NCI-H2227 (cell line): Measurements from ENCODE around the gene ASIP.

Source experiments
- DNase-seq: peaks from one replicate; lab custom pipeline; 2025; ENCODE audit not compliant: unreplicated experiment; lab: John Stamatoyannopoulos, UW

ASIP gene

DNA sequence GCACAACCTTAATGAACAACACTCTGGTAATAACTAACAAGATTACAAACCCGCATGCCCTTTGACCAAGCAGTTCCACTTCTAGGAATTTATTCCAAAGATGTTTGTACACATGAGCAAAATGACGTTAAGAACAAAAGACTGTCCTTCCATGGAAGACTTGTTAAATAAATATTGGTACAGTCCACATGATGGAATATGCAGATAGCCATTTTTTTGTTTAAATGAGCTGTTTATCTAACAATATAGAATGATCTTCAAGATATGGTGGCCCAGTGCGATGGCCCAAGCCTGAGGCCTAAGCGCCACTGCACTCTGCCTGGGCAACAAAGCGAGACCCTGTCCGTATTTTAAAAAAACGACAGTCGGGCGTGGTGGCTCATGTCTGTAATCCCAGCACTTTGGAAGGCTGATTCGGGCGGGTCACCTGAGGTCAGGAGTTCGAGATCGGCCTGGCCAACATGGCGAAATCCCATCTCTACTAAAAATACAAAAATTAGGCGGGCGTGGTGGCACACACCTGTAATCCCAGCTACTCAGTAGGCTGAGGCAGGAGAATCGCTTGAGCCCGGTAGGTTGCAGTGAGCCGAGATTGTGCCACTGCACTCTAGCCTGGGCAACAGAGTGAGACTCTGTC is 69.4 kb downstream of the ASIP start:
- no peak for DNase-seq

DNA sequence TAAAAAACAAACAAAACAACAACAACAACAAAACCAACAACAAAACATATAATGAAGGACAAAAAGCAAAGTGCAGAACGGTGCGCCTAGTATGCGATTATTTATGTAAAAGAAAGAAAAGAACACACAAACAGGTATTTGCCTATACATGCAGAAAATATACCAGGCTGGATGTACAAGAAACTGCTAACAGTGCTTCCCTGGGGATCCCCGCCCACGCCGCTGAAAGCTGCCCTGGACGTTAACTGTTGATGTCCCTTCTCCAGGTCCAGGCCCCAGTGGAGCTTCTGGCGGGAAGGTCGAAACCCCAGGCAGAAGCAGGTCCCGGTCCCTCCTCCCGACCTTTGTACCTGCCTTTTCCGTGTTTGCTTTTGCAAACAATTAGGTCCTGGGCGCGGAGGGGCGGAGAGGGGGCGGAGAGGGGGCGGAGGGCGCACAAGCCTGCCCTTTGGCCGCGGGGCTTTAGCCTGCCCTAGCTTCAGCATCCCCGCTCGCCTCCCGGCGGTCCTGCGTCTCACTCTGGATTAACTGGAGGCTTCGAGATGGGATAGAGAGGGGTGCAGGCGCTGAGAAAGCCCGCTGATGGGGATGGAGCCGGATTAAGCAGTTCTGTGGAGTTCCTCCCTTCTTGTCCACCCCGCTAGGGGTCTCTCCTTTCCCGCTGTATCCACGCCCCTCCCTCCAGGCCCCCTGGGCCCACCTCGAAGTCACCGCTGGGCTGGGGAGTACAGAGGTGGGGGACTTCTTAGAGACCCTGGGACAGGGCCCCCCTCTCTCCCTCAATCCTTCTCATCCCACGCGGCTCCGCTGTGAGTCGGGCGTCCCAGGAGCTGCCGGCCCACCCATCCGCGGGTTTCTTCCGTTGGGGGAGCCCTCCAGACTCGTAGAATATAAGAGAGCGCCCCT is 70.1 kb downstream of the ASIP start:
- DNase-seq = peak; percentile 22

GRCh38 chr20:34312024-34312460 is 70.8 kb downstream of the ASIP start:
- no peak for DNase-seq

DNA sequence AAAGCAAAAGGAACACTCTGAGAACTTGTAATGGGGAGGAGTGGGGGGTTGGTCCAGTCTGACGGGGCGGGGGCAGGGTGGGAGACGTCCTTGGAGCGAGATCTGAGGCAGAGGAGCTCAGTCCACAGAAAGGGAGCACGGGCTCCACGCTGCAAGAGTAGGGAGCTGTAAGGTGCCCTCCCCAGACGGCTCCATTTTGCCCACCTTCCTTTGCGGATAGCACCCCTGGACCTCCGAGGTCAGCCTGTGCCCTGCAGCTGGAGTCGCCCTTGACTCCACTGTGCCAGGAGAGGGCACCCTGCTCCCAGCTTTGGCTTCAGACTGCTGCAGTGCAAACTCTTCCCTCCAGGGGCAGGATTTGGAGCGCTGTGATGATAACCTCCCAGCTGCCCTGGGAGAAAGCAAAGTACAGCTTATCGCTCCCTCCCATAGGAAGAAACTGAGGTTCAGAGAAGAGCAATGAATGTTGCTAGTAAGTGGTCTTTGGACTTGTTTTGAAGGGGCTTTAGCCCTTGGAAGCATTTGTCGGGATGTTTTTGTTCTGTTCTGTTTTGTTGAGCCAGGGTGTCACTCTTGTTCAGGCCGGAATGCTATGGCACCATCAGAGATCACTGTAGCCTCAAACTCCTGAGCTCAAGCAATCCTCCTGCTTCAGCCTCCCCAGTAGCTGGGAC is 71.5 kb downstream of the ASIP start:
- DNase-seq = peak; percentile 91

DNA sequence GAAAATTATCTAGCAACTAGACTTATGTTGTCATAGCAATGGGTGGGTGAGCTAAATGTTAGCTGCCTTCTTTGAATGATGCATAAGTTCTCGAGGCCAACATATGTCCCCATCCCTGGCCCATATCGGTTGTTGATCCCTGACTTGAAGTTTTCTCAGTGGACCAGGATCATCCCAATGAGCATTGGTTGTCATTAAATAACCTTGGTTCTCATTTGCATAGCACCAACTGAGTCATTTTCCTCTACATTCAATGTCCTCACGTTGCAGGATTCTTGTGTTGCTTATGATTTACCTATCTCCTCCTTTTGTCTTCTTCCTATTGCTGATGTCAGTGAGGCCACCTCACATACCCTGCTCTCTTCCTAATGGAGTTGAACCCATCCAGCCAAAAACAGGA is 74.0 kb downstream of the ASIP start:
- DNase-seq = no peak

- no peak for DNase-seq
These were observed 75.1 kb downstream of the ASIP start for GRCh38 chr20:34316196-34316814.
